GM10266 (cell line): ENCODE results near the gene ARID1A.

Experiments
- DNase-seq: peaks from one replicate; pipeline ENCODE4 v3.0.0; 2012; ENCODE audit errors: extremely low spot score
- TF ChIP-seq, protein P1 (sequence below): IDR thresholded peaks from 2 replicates; pipeline ENCODE4 v1.5.1; 2012; ENCODE audit warnings: mild to moderate bottlenecking, low read depth; ENCODE audit not compliant: control insufficient read depth, insufficient read depth; ENCODE audit errors: missing control alignments

Gene ARID1A

DNA sequence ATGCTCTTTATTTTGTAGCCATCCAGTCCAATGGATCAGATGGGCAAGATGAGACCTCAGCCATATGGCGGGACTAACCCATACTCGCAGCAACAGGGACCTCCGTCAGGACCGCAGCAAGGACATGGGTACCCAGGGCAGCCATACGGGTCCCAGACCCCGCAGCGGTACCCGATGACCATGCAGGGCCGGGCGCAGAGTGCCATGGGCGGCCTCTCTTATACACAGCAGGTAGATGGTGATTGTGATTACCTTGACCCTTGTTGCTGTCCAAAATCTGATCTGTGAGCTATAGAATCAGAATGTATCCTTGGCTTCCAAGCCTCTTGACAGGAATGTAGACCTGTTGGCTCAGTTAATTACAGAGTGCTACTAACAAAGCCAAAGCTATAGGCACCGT is 33.8 kb downstream of the ARID1A start:
- DNase-seq: no peak
- TF ChIP-seq, protein P1, sequence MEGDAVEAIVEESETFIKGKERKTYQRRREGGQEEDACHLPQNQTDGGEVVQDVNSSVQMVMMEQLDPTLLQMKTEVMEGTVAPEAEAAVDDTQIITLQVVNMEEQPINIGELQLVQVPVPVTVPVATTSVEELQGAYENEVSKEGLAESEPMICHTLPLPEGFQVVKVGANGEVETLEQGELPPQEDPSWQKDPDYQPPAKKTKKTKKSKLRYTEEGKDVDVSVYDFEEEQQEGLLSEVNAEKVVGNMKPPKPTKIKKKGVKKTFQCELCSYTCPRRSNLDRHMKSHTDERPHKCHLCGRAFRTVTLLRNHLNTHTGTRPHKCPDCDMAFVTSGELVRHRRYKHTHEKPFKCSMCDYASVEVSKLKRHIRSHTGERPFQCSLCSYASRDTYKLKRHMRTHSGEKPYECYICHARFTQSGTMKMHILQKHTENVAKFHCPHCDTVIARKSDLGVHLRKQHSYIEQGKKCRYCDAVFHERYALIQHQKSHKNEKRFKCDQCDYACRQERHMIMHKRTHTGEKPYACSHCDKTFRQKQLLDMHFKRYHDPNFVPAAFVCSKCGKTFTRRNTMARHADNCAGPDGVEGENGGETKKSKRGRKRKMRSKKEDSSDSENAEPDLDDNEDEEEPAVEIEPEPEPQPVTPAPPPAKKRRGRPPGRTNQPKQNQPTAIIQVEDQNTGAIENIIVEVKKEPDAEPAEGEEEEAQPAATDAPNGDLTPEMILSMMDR: no peak

DNA sequence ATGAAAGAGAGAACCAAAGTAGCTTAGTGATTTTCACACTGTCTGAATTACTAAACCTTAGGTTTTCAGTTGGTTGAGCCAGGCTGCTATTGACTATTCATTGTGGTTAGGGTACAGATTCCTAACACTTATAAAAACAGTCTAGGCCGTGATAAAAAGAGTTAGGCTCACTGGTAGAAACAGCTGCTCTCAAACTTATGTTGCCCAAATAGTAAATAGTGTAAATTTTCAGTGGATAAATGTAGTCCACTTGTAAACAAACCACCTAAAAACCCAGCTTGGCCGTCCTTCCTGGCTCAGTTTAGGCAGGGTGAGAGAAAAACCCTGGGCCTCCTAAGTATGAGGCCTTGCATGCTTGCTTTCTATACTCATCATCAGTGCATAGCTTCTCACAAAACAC is 34.9 kb downstream of the ARID1A start:
- DNase-seq: no peak
- TF ChIP-seq, protein P1: no peak

DNA sequence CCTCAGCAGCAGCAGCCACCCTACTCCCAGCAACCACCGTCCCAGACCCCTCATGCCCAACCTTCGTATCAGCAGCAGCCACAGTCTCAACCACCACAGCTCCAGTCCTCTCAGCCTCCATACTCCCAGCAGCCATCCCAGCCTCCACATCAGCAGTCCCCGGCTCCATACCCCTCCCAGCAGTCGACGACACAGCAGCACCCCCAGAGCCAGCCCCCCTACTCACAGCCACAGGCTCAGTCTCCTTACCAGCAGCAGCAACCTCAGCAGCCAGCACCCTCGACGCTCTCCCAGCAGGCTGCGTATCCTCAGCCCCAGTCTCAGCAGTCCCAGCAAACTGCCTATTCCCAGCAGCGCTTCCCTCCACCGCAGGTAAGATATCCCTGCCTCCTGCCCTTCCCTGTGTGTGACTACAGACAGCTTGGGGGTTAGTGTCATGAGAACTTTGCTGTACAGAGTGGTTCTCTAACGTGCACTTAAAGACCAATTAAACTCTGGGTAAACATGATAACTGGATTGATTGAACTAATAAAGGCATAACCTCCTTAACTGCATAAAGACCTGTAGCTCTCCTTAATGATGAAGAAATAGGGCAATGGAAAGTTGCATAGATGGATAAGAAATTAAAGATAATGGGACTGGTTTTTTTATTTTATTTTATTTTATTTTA is 35.6 kb downstream of the ARID1A start:
- DNase-seq: no peak

DNA sequence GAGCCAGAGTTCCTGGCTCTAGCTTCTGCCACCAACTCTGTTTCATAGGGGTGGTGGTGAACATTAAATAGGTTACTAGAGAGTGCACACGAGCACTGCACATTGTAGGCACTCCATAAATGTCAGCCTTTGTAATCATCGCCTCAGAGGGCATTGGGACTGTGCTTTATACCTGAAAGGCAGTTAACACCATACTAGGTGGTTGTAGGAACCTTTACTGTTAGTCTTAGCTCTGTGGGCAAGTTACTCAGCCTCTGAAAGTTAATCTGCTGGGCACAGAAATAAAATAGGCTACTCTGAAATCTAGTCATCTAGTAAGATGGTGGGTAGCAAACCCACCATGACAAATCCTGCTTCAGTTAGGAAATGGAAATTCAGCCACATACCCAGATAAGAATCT is 37.6 kb downstream of the ARID1A start:
- TF ChIP-seq, protein P1: no peak
- no peak for DNase-seq

More for the DNA sequence above, 35.6 kb downstream of the ARID1A start:
- TF ChIP-seq, protein P1: no peak

DNA sequence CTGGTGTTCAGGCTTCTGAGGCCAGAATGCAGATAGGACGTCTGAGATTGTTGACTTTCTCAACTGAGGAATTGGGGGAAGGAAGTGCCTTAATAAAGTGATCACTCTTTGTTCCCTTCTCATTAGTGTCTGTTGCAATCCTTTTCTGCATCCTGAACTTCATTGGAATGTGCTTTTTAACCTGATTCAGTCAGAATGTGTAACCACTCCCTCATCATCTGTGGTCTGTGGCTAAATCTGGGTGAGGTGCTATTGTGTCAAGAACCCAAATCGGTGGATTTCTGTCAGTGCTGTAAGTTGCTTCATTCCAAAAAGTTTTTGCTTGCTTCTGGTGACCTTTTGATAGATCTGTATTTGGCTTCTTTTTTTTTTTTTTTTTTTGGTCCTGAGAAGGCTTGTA is 38.2 kb downstream of the ARID1A start:
- no peak for DNase-seq
- TF ChIP-seq, protein P1: no peak

DNA sequence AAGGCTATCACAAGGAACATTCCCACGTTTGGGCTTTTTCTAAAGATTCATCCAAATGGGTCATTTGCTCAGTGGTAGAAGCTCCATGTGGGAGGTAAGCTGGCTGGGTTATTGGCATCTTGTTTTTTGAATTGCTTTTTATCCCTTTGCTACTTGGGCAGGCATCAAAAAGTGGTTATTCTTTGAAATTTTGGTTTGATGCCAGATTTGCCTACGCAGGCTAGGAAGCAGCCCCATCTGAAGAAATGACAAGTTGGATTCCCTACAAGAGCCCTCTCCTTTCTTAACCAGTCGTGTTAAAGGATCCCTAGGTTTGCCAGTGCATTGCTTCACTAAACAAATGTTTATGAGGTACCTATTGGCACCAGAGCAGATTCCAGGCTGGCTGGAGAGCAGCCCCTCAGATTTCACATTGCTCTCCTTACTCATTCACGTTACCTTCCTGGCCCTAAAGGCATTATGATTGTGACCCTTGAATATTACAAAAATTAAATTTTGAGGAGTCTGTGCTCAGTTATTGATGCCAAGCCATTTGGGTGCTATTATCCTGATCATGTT is 38.8 kb downstream of the ARID1A start:
- TF ChIP-seq, protein P1: no peak
- DNase-seq: no peak

DNA sequence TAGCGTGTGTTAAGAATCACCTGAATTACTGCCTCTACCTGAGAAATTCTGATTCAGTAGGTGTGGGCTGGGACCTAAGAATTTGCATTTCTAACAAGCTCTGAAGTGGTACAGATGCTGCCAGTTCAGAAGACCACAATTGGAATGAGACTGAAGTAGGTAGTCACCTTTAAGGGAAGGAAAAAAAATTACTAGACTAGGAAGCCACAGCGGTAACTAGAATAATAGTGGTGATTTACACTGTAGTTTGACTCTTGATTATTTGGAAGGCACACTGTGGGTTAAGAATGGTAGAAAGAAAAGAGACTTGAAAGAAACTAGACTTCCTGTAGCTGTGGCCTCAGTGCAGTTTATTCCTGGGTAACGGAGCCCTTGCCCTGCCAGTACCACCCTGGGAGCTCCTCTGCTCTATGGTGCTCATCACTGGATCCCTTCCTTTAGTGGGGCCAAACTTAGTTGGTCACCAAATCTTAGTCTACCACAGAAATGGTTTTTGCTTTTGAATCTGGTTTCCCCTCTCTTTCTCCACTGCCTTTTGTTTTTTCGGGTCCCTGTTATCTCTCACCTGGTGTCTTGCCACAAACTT is 43.6 kb downstream of the ARID1A start:
- TF ChIP-seq, protein P1: no peak

More for the DNA sequence above, 43.6 kb downstream of the ARID1A start:
- DNase-seq: no peak
